Measurements from ENCODE around the gene PTGDR.

PTGDR gene, protein sequence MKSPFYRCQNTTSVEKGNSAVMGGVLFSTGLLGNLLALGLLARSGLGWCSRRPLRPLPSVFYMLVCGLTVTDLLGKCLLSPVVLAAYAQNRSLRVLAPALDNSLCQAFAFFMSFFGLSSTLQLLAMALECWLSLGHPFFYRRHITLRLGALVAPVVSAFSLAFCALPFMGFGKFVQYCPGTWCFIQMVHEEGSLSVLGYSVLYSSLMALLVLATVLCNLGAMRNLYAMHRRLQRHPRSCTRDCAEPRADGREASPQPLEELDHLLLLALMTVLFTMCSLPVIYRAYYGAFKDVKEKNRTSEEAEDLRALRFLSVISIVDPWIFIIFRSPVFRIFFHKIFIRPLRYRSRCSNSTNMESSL

GRCh38 chr14:52267501-52268278 lies at the start of gene PTGDR:
Gene PTGDR (plus strand): TSS chr14:52267698. CDS start chr14:52267815, 117 bp downstream.
- peak; percentile 47 to 66 for DNase-seq

DNA sequence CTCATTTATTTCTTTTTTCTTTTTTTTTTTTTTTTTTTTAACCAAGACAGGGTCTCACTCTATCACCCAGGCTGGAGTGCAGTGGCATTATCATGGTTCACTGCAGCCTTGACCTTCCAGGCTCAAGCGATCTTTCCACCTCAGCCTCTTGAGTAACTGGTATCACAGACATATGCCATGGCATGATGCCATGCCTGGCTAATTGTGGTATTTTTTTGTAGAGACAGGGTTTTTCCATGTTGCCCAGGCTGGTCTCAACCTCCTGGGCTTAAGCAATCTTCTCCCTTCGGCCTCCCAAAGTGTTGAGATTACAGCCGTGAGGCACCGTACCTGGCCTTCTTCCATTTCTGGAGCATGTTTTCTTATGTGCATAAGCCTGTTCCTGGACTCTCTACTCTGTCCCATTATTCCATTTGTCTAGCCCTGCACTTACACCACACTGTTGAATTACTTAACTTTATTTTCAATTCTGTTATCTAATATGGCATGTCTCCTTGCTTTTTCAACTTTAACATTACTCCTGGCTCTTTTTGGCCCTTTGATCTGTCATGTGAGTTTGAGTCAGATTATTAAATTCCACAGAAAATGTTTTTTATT lies 47.9 kb upstream of the PTGDR start:
- DNase-seq: no peak

DNA sequence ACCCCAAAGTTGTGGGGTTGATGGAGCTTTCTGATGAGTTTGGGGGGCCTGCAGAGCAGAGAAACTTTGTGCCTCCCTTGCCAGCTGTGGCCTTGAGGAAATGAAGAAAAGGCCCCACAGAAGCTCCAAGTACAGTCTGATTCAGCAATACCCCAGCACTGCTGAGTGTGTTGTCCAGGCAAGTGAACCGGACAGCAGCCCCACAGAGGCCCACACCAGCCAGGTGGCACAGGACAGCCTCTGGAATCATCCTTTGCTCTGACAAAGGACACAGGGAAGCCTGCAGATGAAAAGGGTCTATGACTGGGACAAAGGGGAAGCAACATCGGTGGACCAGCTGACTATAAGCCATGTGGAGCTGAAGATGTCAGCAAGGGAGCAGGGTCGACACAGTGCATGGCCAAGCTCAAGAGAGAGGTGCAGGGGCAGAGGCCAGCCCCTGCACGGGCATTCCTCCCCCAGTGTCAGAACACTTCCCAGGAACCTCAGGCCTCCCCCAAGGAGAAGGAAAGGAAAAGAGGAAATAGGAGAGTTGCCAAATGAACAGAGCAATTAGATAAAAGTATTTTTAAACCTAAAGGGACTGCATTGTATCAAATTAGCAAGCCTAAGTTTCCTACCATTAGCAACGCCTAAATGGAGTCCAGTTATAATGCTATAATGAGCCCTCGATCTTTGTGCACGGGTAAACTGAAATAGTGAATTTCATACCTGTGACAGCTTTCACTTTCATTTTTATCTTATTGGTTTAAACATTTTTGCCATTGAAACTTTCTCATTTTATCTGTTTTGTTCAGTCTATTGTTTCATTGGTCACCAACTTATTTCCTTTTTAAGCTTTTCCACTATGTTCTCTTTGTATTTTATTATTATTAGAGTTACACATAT lies 46.3 kb upstream of the PTGDR start:
- DNase-seq: peak in 1 of 2 donors; percentile 34

DNA sequence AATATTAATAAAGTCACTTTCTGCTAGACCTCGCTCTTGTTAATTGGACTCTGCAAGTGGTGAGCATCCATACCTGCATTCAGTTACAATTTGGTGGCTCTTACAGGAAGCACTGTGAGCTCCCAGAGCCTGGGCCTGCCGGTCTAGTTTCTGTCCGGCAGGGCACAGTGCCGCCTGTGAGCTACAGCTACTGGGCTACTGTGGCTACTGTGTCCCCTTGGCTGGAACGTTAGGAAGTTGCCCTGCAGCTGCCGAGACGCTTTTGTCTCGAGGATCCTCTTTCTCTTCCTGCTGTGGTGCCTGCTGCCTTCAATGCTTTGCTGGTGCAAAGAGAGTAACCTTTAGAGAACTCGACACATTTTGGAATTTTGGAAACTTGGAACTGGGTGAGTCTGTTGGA lies 44.6 kb upstream of the PTGDR start:
- DNase-seq: no peak

- DNase-seq: no peak
Measured at GRCh38 chr14:52227619-52228222, 39.8 kb upstream of the PTGDR start.

GRCh38 chr14:52233693-52234092 lies 33.8 kb upstream of the PTGDR start:
- no peak for DNase-seq

DNA sequence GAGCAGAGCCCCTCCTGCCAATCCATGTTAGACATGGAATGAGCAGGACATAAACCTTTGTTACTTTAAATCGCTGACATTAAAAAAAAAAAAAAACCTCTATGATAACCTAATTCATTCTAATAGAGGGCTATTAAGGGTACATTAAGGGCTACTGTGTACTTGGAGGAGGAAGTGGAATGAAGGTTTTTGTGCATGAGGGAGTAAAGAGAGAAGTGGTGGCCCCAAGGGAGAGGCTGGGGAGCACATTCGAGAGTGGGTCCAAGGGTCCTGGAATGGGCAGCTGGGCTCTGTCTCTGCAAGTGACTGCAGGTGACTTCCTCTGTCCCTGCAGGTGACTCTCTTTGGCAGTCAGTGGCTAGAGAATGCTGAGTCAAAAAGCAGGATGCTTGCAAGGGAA lies 32.1 kb upstream of the PTGDR start:
- no peak for DNase-seq

GRCh38 chr14:52235866-52236510 lies 31.5 kb upstream of the PTGDR start:
- DNase-seq: no peak

GRCh38 chr14:52238682-52239081 lies 28.8 kb upstream of the PTGDR start:
- DNase-seq: no peak

- DNase-seq: no peak
Measured at GRCh38 chr14:52240623-52241022, 26.9 kb upstream of the PTGDR start.

DNA sequence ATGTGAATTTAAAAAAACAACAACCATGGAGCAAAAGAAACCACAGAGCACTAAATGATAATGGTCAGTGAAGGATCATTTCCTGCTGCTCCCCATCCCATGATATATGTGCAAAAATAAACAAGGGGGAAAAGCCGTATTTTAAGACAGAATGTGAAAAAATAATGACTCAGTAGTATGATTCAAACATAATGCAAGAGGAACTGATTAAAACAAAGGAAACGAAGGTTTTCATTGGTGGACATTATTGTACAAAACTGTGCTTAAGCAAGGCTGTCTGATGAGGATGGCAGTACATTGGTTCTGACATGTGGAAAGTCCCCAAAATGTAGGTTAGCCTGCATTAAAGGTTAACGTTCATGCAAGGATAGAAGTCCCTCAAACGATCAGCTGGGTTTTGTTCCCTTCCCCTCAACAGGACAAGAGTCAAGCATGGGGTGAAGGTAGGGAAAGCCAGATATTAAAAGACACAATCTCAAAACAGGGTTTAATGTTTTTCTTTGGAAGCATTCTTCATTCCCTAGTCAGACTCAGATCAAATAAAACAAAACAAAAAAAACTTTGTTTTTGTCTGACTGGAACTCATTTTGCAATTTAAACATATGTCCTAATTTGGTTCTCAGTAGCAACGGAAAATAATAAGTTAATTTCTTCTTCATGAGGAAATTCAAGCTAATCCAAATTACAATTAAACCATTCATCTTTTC lies 26.3 kb upstream of the PTGDR start:
- DNase-seq: no peak

- DNase-seq: no peak
Measured at GRCh38 chr14:52244328-52244727, 23.2 kb upstream of the PTGDR start.

GRCh38 chr14:52244997-52245396 lies 22.5 kb upstream of the PTGDR start:
- DNase-seq: no peak

DNA sequence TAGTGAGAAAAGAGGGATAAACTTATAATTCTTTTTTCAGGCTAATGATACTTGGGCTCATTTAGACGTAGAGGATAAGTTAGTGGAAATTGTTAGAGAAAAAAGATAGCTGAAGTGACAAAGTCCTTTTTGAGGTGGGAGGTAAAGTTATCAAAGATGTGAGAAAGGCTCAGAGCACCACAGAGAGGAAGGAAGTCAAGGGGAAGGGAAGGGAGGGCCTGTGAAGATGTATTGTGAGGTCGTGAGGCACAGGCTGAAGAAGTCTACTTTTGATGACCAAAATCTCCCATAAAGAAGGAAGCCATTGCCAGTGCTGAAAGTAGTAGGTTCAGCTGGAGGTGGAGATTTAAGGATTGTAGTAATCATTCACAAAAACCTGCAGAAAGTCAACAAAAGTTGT lies 19.4 kb upstream of the PTGDR start:
- DNase-seq: peak in 1 of 2 donors; percentile 46

DNA sequence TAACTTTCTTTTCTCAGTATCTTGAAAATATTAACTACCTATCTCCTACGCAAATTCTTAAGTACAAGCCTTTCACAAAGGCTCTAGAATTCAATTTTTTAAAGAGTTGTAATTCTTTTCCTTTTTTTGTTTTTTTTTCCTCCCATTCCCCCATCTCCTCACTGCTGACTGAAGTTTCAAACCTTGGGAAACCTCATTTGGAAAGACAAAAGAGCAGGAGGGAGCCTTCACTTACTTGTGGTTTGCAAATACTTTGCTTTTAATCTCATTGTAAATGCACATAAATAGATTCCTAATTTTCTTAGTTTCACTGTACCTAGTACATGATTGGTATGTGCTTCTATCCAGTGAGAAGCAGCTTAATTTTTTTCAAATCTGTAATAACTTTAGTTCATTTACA lies 15.8 kb upstream of the PTGDR start:
- DNase-seq: no peak

- no peak for DNase-seq
Measured at GRCh38 chr14:52253503-52253902, 14.0 kb upstream of the PTGDR start.

DNA sequence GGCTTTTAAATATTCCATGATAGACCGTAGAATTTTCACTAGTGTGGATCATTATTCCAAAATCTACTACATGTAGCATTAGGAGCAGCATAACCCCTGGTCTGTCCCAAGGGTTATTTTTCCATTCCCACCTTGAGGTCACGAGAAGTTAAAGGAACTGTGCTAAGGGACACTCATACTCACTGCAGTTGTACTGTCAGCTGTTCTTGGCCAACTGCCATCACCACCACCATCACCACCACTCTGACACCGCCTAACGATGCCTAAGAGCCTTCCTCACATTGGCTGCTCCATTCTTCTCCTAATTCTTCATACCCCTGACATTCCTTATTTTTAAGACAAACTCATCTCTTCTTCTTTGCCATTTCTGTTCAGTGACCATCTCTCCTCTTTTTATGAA lies 13.4 kb upstream of the PTGDR start:
- no peak for DNase-seq

GRCh38 chr14:52258783-52259182 lies 8.7 kb upstream of the PTGDR start:
- no peak for DNase-seq

DNA sequence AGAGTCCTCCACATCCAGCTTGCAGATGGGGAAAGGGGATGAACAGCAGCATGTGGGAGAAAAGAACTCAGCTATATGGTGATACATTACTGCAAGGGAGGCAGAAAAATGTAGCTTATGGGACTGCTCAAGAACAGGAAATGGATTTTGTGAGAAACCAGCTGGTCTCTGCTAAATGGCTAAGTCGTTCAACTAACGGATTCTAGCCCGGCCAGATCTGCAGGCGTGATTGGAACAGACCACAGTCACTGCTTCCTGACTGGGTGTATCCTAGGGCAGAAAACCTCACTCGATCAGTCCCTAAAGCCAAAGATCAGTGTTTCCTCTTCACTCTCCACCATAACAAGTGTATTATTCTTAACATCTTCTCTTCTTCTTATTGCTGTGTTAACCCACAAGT lies 8.1 kb upstream of the PTGDR start:
- DNase-seq: peak in 1 of 2 donors; percentile 21

DNA sequence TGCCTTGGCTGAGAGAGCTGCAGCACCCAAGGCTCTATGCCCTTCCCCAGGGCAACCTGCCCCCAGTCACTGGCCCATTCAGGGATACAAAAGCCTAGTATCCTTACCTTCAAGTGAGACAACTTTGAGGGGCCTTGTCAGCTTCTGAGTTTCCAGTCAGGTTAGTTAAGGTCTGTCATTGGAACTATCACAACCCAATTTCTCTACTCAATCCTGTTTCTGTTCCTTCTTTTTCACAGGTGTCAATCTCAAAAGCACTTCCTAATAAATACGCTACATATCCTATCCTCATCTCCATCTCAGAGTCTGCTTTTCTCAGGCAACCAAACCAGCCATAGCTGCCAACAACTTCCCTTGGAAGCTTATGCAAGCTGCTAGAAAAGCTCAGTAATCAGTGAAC lies 4.9 kb upstream of the PTGDR start:
- DNase-seq: no peak

DNA sequence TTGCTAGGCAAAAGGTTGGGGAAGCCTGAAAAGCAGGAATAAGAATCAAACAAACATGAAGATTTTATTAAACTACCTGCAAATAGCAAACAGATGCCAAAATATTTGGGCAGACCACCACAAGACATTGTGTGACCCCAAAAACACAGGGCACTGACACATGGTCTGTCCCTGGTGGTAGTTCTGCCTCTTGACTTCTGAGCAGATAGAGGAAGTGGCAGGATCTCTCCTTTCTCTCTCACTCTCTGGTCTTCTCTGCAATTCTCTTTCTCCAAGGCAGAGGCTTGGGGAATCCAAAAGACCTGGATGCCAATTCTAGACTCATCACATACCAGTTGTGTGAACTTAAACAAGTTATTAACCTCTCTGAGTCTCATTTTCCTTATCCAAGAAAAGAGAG lies 4.3 kb upstream of the PTGDR start:
- no peak for DNase-seq
